GM23338 (cell line): ENCODE measurements around the gene TUBGCP2. TPM values are rescaled to one million over a fixed set of nuclear protein-coding genes. Genes with fewer than 3 reads are reported as not detected.

Experiments
- ATAC-seq: fragments of 200-7000 bp; cut with Tn5 transposase; 3 replicates; pipeline ENCODE4 v1.9.1; 2020
- DNase-seq: peaks from one replicate; pipeline ENCODE4 v3.0.0-alpha.2; 2015; ENCODE audit warnings: low spot score
- H2AFZ ChIP-seq: fragments of 200-600 bp; sonication (generic); 2 replicates; pipeline ENCODE4 v1.8.0; 2016; ENCODE audit warnings: antibody characterized with exemption, mild to moderate bottlenecking, moderate library complexity
- H3F3A ChIP-seq: fragments of 200-600 bp; sonication (generic); replicated peaks from 2 replicates; pipeline ENCODE4 v1.8.0; 2017; ENCODE audit warnings: antibody characterized with exemption, mixed run types, low read depth
- H3K27ac ChIP-seq: fragments of 200-600 bp; sonication (generic); 2 replicates; pipeline ENCODE4 v1.6.1; 2016; ENCODE audit warnings: low read depth
- H3K27me3 ChIP-seq: fragments of 200-600 bp; sonication (generic); 2 replicates; pipeline ENCODE4 v1.8.0; 2016; ENCODE audit warnings: mild to moderate bottlenecking, mixed run types, moderate library complexity; ENCODE audit not compliant: insufficient read depth
- H3K36me3 ChIP-seq: fragments of 200-600 bp; sonication (generic); 2 replicates; pipeline ENCODE4 v1.8.0; 2016; ENCODE audit warnings: mild to moderate bottlenecking; ENCODE audit not compliant: insufficient read depth
- H3K4me1 ChIP-seq: fragments of 200-600 bp; sonication (generic); 2 replicates; pipeline ENCODE4 v1.8.0; 2016; ENCODE audit warnings: mild to moderate bottlenecking, moderate library complexity; ENCODE audit not compliant: insufficient read depth
- H3K4me2 ChIP-seq: fragments of 200-600 bp; sonication (generic); 2 replicates; pipeline ENCODE4 v1.7.1; 2017; ENCODE audit warnings: mixed run types
- H3K4me3 ChIP-seq: fragments of 200-600 bp; sonication (generic); 2 replicates; pipeline ENCODE4 v1.6.1; 2016; ENCODE audit warnings: mixed run types
- H3K79me2 ChIP-seq: fragments of 200-600 bp; sonication (generic); replicated peaks from 2 replicates; pipeline ENCODE4 v1.8.0; 2017; ENCODE audit warnings: mild to moderate bottlenecking; ENCODE audit not compliant: insufficient read depth
- H3K9me2 ChIP-seq: fragments of 200-600 bp; sonication (generic); 2 replicates; pipeline ENCODE4 v1.8.0; 2017; ENCODE audit not compliant: insufficient read depth
- H4K20me1 ChIP-seq: fragments of 200-600 bp; sonication (generic); replicated peaks from 2 replicates; pipeline ENCODE4 v1.8.0; 2017; ENCODE audit warnings: mild to moderate bottlenecking; ENCODE audit not compliant: insufficient read depth
- H3K27ac Mint-ChIP-seq: 2 replicates; pipeline ENCODE4 v1.8.0; 2020; ENCODE audit warnings: inconsistent platforms, mild to moderate bottlenecking, moderate library complexity, mixed read lengths
- H3K27me3 Mint-ChIP-seq: 3 replicates; pipeline ENCODE4 v1.8.0; 2022; ENCODE audit warnings: low read depth, mild to moderate bottlenecking, moderate library complexity, mixed read lengths, inconsistent platforms; ENCODE audit not compliant: insufficient read depth, poor library complexity
- H3K36me3 Mint-ChIP-seq: 3 replicates; pipeline ENCODE4 v1.8.0; 2021; ENCODE audit warnings: low read depth, mild to moderate bottlenecking, inconsistent platforms, moderate library complexity, mixed read lengths
- H3K4me1 Mint-ChIP-seq: 3 replicates; pipeline ENCODE4 v1.8.0; 2020; ENCODE audit warnings: mild to moderate bottlenecking, inconsistent platforms, mixed read lengths
- H3K4me3 Mint-ChIP-seq: 3 replicates; pipeline ENCODE4 v1.8.0; 2021; ENCODE audit warnings: moderate library complexity, mild to moderate bottlenecking, inconsistent platforms, mixed read lengths
- H3K9me3 Mint-ChIP-seq: 3 replicates; pipeline ENCODE4 v1.8.0; 2020; ENCODE audit warnings: moderate library complexity, mild to moderate bottlenecking, inconsistent platforms, mixed read lengths
- CTCF ChIP-seq, 2 experiments: fragments of 200-600 bp in 1 of 2; sonication (generic) in 1 of 2; conservative IDR thresholded peaks; 2 replicates each; pipeline versions ENCODE4 v1.5.1 to v1.6.1; 2016 to 2017; ENCODE audit warnings: antibody characterized with exemption in 2 of 2, low read depth in 2 of 2, mild to moderate bottlenecking in 2 of 2, moderate library complexity in 1 of 2
- ETS1 ChIP-seq: IDR thresholded peaks from 2 replicates; pipeline ENCODE4 v1.6.1; 2016; ENCODE audit warnings: antibody characterized with exemption
- JUNB ChIP-seq: IDR thresholded peaks from one replicate; pipeline ENCODE4 v1.6.1; 2016; ENCODE audit warnings: antibody characterized with exemption; ENCODE audit not compliant: unreplicated experiment
- POLR2AphosphoS5 ChIP-seq: IDR thresholded peaks from 2 replicates; pipeline ENCODE4 v1.6.1; 2016; ENCODE audit warnings: antibody characterized with exemption, low read depth
- REST ChIP-seq: IDR thresholded peaks from one replicate; pipeline ENCODE4 v1.6.1; 2018; ENCODE audit warnings: antibody characterized with exemption; ENCODE audit not compliant: unreplicated experiment
- STAT1 ChIP-seq: IDR thresholded peaks from one replicate; pipeline ENCODE4 v1.6.1; 2016; ENCODE audit warnings: antibody characterized with exemption; ENCODE audit not compliant: unreplicated experiment
- polyA plus RNA-seq: library from polyadenylated mRNA; unstranded; fragments of >200 nt; fragmentation: Nextera tagmentation; extraction: Ambion mirVana; gene quantifications from 2 replicates; pipeline ENCODE4 v1.2.1, GENCODE V29; 2016
- total RNA-seq: library from RNA; depleted of rRNA; stranded (reverse); fragments of >200 nt; shearing (Covaris generic); gene quantifications from 2 replicates; pipeline ENCODE4 v1.2.3, GENCODE V29; 2014

TUBGCP2 gene
- total and polyA plus RNA-seq, 2 experiments from 2014 or later, result 59.6 to 67.7 TPM

GRCh38 chr10:133351408-133352318 is 43.0 kb upstream of the TUBGCP2 start:
- no peaks in the 10 kb centered on the region for H3K9me3 Mint-ChIP-seq
- H3K4me1 Mint-ChIP-seq, result no peaks in the 10 kb centered on the region; the same call in 1 of the 3 replicates
- no peak overlapping the region for H3K4me3 ChIP-seq
- H3K27me3 ChIP-seq, result no peaks in the 10 kb centered on the region
- no peak overlapping the region for H3K27ac ChIP-seq
- H3K4me3 Mint-ChIP-seq, result no peak overlapping the region
- no peaks in the 10 kb centered on the region; the same call in 1 of the 2 replicates for H3K4me1 ChIP-seq
- no peak overlapping the region for H3K27ac Mint-ChIP-seq
- ATAC-seq (peak; percentile 48), DNase-seq (peak; percentile 73)
- no peaks in the 10 kb centered on the region; the same call in 1 of the 2 replicates for H4K20me1 ChIP-seq
- no peak overlapping the region for H2AFZ ChIP-seq
- peaks cover 20% of the 10 kb centered on the region for H3K27me3 Mint-ChIP-seq
- no peaks in the 10 kb centered on the region for H3K36me3 Mint-ChIP-seq
- 0 out of 2 replicates have a peak, but pooled peaks cover 4% of the 10 kb centered on the region for H3K79me2 ChIP-seq
- no peak overlapping the region for H3K4me2 ChIP-seq
- TF ChIP-seq REST (peak; percentile 28), POLR2AphosphoS5 (0 out of 2 replicates have a peak, but pooled peaks have one; percentile 4), JUNB (no peak), ETS1 (no peak), CTCF (conservative IDR thresholded peaks at IDR 0.05; ENCODE audit: low read depth in 2 of 2) (peak; percentile 19 to 66)
- H3F3A ChIP-seq, result 0 out of 2 replicates have a peak, but pooled peaks cover 3% of the 10 kb centered on the region
- no peaks in the 10 kb centered on the region for H3K9me2 ChIP-seq
- H3K36me3 ChIP-seq, result no peaks in the 10 kb centered on the region

- Histone ChIP-seq H2AFZ (no peak overlapping the region), H3K27me3 (no peaks in the 10 kb centered on the region), H3K4me3 (no peak overlapping the region), H3K9me2 (no peaks in the 10 kb centered on the region), H3K4me2 (no peak overlapping the region), H3K4me1 (no peaks in the 10 kb centered on the region; the same call in 1 of the 2 replicates), H3K36me3 (no peaks in the 10 kb centered on the region), H3K27ac (no peak overlapping the region), H4K20me1 (no peaks in the 10 kb centered on the region; the same call in 1 of the 2 replicates), H3K79me2 (no peaks in the 10 kb centered on the region), H3F3A (0 out of 2 replicates have a peak, but pooled peaks cover 3% of the 10 kb centered on the region)
- peaks cover 2% of the 10 kb centered on the region; the same call in 2 of the 3 replicates for H3K4me1 Mint-ChIP-seq
- no peak for TF ChIP-seq STAT1
- 0 out of 2 replicates have a peak, but pooled peaks have one; percentile 6 for TF ChIP-seq POLR2AphosphoS5
- H3K4me3 Mint-ChIP-seq, result no peak overlapping the region
- H3K27ac Mint-ChIP-seq, result no peak overlapping the region
- H3K36me3 Mint-ChIP-seq, result no peaks in the 10 kb centered on the region
- H3K9me3 Mint-ChIP-seq, result no peaks in the 10 kb centered on the region
- no peak for ATAC-seq
- DNase-seq, result no peak
- peaks cover 18% of the 10 kb centered on the region for H3K27me3 Mint-ChIP-seq
These were observed 42.3 kb upstream of the TUBGCP2 start for GRCh38 chr10:133350950-133351329.
